Measurements from ENCODE around the gene COL6A3.
A peak's percentile ranks its signal among the peaks of the same experiment; 100 is the strongest.

Gene COL6A3

GRCh38 chr2:237413777-237414661 lies at the start of gene COL6A3:
Gene COL6A3, minus strand, starts transcription at chr2:237414164. Its CDS starts 17,347 bp downstream, at chr2:237396817.
- peak; percentile 87 for DNase-seq (ENCODE audit: low read depth)

GRCh38 chr2:237459741-237460174 lies 45.8 kb upstream of the COL6A3 start:
- DNase-seq (ENCODE audit: low read depth) = peak; percentile 92

- DNase-seq (ENCODE audit: low read depth) = no peak
Observed at GRCh38 chr2:237459226-237459625, 45.3 kb upstream of the COL6A3 start.

DNA sequence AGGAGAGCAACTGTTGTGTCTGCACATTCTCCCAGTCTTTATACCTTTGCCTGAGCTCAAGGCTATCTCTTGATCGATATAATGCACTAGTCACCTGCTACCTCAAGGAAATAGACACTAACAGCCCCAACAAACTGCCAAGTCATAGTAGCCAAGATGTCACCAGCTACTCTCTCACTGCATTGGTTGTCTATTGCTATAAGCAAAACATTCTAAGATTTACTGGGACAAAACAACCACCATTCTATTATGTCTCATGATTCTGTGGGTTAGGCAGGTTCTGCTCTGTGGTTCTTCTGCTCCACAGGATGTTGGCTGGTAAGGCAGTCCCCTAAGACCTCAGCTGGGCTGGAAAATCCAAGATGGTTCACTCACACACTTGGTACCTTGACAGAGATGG lies 44.6 kb upstream of the COL6A3 start:
- DNase-seq (ENCODE audit: low read depth) = no peak

DNA sequence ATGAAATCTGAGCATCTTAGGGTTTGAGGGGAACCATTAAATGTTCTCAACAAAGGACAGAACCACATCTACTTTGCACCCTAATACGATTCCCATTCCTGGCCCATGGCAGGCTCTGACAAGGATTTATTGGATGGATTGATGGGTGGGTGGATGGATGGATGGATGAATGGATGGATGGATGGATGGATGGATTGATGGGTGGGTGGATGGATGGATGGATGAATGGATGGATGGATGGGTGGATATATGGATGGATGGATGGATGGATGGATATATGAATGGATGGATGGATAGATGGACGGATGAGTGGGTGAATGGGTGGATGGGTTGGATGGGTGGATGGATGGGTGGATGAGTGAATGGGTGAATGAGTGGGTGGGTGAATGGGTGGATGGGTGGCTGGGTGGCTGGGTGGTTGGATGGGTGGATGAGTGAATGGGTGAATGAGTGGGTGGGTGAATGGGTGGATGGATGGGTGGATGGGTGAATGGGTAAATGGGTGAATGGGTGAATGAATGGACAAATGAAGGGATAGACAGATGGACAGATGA lies 43.5 kb upstream of the COL6A3 start:
- no peak for DNase-seq (ENCODE audit: low read depth)

GRCh38 chr2:237456200-237456843 lies 42.4 kb upstream of the COL6A3 start:
- DNase-seq (ENCODE audit: low read depth) = peak; percentile 76

GRCh38 chr2:237455764-237456163 lies 41.8 kb upstream of the COL6A3 start:
- DNase-seq (ENCODE audit: low read depth) = no peak

GRCh38 chr2:237453671-237454070 lies 39.7 kb upstream of the COL6A3 start:
- no peak for DNase-seq (ENCODE audit: low read depth)

DNA sequence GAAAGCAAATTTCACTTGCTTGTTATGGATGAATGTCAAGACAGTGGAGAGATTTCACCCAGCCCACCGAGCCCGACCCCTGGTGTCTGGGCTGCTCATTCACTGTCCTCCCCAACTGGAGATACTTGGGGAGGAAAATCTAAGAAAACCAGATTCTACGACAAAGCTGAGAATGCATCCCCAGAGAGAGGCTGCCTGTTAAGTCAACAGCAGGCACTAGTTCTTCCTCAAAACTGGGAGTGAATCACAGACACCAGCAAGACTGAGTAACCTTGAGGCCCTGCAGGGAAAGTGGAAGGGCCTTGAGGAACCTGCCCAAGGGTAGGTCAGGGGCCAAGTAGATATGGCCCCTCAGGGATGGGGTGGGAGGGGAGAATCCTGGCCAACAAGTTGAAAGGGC lies 38.9 kb upstream of the COL6A3 start:
- peak; percentile 52 for DNase-seq (ENCODE audit: low read depth)

GRCh38 chr2:237451643-237452469 lies 37.9 kb upstream of the COL6A3 start:
- peak; percentile 59 for DNase-seq (ENCODE audit: low read depth)

DNA sequence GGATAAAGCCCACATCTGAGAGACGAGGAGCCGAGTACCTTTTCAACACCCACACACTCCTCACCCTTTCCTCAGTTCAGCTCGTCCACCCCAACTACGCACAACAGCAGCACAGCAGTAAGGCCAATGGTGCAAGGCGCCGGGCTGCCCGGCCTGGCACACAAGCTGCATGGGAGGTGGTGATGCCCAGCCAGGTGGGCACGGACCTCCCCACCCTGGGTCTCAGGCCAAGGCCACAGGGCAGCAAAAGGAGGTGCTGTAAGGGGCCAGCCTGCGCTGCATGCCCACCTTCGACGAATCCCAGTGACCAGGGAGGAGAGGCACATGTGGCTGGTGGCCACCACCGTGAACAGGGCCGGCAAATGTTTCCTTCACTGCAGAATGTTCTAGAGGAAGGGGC lies 36.6 kb upstream of the COL6A3 start:
- no peak for DNase-seq (ENCODE audit: low read depth)

GRCh38 chr2:237450108-237450507 lies 36.1 kb upstream of the COL6A3 start:
- no peak for DNase-seq (ENCODE audit: low read depth)

DNA sequence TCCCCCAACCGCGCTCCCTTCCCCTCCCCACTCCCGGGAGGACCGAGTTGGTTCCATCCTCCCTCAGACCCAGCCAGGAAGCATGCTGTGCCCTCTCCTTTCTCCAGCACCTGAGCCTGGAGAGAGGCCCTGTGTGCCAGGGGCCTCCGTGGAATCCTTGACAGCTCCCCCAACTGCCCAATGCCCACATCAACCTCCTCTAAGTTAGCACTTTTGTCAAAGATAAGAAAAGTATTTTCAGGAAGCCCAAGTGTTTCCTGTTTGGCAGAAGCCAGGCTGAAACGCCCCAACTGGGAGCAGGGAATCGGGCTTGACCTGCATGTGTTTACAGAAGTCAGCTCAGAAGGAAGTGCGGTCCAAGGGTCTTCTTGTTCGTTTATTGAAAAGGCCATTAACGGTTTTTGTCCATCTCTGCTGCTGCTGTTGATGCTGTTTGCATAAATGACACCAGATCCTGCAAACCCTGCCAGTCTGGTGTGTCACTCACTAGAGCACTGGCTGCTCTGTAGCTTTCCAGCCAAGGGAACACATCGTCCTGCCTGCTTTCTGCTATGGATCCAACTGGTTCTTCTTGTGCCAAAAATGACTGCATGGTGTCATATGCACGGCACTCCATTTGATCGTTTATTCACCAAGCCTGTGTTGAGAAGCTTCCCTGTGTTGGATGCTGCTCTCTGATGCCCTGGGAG lies 35.4 kb upstream of the COL6A3 start:
- DNase-seq (ENCODE audit: low read depth) = no peak

GRCh38 chr2:237448626-237449025 lies 34.7 kb upstream of the COL6A3 start:
- DNase-seq (ENCODE audit: low read depth) = no peak

- no peak for DNase-seq (ENCODE audit: low read depth)
Observed at GRCh38 chr2:237448171-237448570, 34.2 kb upstream of the COL6A3 start.

- no peak for DNase-seq (ENCODE audit: low read depth)
Observed at GRCh38 chr2:237447496-237447895, 33.5 kb upstream of the COL6A3 start.

DNA sequence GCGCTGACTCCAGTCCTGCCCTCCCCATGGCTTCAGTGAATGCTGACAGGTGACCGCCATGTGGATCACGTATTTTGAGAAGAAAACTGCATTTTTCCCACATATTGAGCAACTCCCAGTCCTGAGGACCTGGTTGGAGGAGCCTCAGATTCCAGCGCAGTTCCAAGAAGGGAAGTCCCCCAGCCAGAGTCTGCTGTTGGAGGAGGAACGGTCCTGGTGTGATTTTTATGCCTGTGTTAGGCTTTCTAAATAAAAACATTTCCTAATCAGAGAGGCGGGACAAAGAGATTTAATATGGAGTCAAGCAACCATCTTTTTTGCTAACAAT lies 32.3 kb upstream of the COL6A3 start:
- no peak for DNase-seq (ENCODE audit: low read depth)

DNA sequence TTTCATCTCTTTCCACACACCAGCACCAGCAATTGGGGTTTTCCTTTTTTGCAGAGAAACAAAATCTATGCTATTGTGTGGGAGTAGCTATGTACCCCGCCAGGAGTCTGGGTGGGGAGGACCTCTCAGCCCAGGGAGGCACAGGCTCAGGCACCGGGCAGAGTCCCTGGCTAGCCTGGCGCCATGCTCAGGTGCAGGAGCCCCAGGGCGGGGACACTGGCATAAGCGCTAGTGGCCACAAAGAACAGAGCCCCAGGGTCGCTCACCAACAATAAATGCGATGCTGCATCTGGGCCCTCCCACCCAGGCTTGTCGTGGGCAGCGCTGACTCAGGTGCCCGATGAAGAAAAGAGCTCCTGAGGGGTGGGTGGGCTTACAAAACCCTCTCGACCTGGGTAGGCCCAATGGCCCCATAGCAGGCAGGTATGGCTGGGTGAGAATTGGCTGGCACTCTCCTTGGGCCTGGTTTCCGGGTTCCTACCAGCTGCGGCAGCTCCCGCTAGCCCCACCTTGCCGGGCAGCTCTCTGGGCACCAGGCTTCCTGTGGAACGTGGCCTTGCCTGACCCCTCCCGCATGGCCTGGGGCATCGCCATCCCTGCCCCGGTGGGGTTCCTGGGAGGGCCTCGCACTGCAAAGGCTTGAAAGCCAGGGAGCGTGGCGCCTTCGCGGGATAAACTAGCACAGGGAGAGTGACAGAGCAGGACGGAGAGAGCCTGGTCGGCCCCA lies 31.8 kb upstream of the COL6A3 start:
- DNase-seq (ENCODE audit: low read depth) = no peak

GRCh38 chr2:237444071-237444470 lies 30.1 kb upstream of the COL6A3 start:
- DNase-seq (ENCODE audit: low read depth) = no peak

GRCh38 chr2:237441605-237442274 lies 27.8 kb upstream of the COL6A3 start:
- peak; percentile 68 for DNase-seq (ENCODE audit: low read depth)
